DMS 273 (cell line): ENCODE results near the gene C22orf31.
"Not testable (repeated sequence)": the region's sequence is repeated elsewhere in the genome, so short reads cannot be mapped to it uniquely, and the experiment has no call there.

ENCODE experiments used
- DNase-seq: peaks from one replicate; lab custom pipeline; 2025; ENCODE audit not compliant: unreplicated experiment; lab: John Stamatoyannopoulos, UW

The C22orf31 gene

GRCh38 chr22:29061773-29062172, at the start of gene C22orf31:
Gene C22orf31, minus strand, starts transcription at chr22:29061831. Its CDS starts 39 bp downstream, at chr22:29061792.
- DNase-seq = no peak

- no peak for DNase-seq
Observed at GRCh38 chr22:29110946-29111345, 49.3 kb upstream of the C22orf31 start.

- no peak for DNase-seq
Observed at GRCh38 chr22:29109822-29110221, 48.2 kb upstream of the C22orf31 start.

- DNase-seq = no peak
Observed at GRCh38 chr22:29108137-29108536, 46.5 kb upstream of the C22orf31 start.

- peak; percentile 40 for DNase-seq
Observed at GRCh38 chr22:29106839-29107238, 45.2 kb upstream of the C22orf31 start.

GRCh38 chr22:29105468-29105867, 43.8 kb upstream of the C22orf31 start:
- no peak for DNase-seq

GRCh38 chr22:29103121-29103520, 41.5 kb upstream of the C22orf31 start:
- DNase-seq = no peak

GRCh38 chr22:29102300-29102699, 40.7 kb upstream of the C22orf31 start:
- peak; percentile 34 for DNase-seq

GRCh38 chr22:29098296-29098695, 36.7 kb upstream of the C22orf31 start:
- no peak for DNase-seq

- no peak for DNase-seq
Observed at GRCh38 chr22:29096736-29097669, 35.4 kb upstream of the C22orf31 start.

GRCh38 chr22:29095459-29095858, 33.8 kb upstream of the C22orf31 start:
- no peak for DNase-seq

- DNase-seq = no peak
Observed at GRCh38 chr22:29093501-29094300, 32.1 kb upstream of the C22orf31 start.

- DNase-seq = no peak
Observed at GRCh38 chr22:29093030-29093429, 31.4 kb upstream of the C22orf31 start.

GRCh38 chr22:29092243-29092642, 30.6 kb upstream of the C22orf31 start:
- DNase-seq = no peak

GRCh38 chr22:29090039-29090438, 28.4 kb upstream of the C22orf31 start:
- no peak for DNase-seq

- DNase-seq = no peak
Observed at GRCh38 chr22:29089507-29089906, 27.9 kb upstream of the C22orf31 start.

- no peak for DNase-seq
Observed at GRCh38 chr22:29088809-29089208, 27.2 kb upstream of the C22orf31 start.

GRCh38 chr22:29087012-29087411, 25.4 kb upstream of the C22orf31 start:
- DNase-seq = no peak

GRCh38 chr22:29083933-29084591, 22.4 kb upstream of the C22orf31 start:
- peak; percentile 23 for DNase-seq

- not testable (repeated sequence) for DNase-seq
Observed at GRCh38 chr22:29083576-29083932, 21.9 kb upstream of the C22orf31 start.

- DNase-seq = no peak
Observed at GRCh38 chr22:29082826-29083545, 21.4 kb upstream of the C22orf31 start.
